Uterus (tissue), 2 donors: Measurements from ENCODE around the gene ADAMTS18.

ENCODE experiments used
- POLR2A ChIP-seq, 2 donors: fragments of 450-650 bp; IDR thresholded peaks; one replicate each; pipeline ENCODE4 v1.6.1; 2016; ENCODE audit warnings: antibody characterized with exemption in 2 of 2, mild to moderate bottlenecking in 1 of 2, moderate library complexity in 1 of 2
- TF ChIP-seq, protein P1 (sequence below), 4 experiments: fragments of 200-600 bp in 2 of 4; fragments of 450-650 bp in 2 of 4; sonication (generic) in 2 of 4; IDR thresholded peaks; one replicate each; pipeline ENCODE4 v1.5.1; 2016 to 2019; ENCODE audit warnings: antibody characterized with exemption in 4 of 4, mild to moderate bottlenecking in 2 of 4, moderate library complexity in 1 of 4

DNA sequence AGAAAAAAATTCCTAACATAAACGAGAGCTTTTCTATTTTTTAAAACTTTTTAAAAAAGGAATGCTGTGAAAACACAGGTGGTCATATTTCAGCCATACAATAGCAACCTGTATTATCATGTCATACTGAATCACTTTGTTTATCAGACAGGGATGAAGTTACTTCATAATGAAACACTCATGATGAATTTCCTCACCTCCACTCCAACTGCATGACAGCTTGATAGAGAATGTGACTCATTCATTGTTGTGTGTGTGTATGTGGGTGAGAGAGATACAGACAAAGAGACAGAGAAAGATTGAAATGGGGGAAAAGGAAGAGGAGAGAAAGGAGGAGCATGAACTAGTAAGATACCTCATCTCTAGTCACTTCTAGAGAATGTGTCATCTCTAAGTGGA is 126.7 kb downstream of the ADAMTS18 start:
- TF ChIP-seq POLR2A (IDR thresholded peaks at IDR 0.05), result no peak
- TF ChIP-seq, protein P1, sequence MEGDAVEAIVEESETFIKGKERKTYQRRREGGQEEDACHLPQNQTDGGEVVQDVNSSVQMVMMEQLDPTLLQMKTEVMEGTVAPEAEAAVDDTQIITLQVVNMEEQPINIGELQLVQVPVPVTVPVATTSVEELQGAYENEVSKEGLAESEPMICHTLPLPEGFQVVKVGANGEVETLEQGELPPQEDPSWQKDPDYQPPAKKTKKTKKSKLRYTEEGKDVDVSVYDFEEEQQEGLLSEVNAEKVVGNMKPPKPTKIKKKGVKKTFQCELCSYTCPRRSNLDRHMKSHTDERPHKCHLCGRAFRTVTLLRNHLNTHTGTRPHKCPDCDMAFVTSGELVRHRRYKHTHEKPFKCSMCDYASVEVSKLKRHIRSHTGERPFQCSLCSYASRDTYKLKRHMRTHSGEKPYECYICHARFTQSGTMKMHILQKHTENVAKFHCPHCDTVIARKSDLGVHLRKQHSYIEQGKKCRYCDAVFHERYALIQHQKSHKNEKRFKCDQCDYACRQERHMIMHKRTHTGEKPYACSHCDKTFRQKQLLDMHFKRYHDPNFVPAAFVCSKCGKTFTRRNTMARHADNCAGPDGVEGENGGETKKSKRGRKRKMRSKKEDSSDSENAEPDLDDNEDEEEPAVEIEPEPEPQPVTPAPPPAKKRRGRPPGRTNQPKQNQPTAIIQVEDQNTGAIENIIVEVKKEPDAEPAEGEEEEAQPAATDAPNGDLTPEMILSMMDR (IDR thresholded peaks at IDR 0.05), result no peak
